IPS-18c (cell line): ENCODE results near the gene NR0B2.
"Not testable (repeated sequence)": the region's sequence is repeated elsewhere in the genome, so short reads cannot be mapped to it uniquely, and the experiment has no call there.

Experiments
- H3K4me3 ChIP-seq: 2 replicates; pipeline ENCODE4 v1.7.0; 2013; ENCODE audit warnings: low read depth, mild to moderate bottlenecking, low read length, moderate library complexity; ENCODE audit not compliant: insufficient read depth
- H3K9me3 ChIP-seq: one replicate; pipeline ENCODE4 v1.6.1; 2013; ENCODE audit warnings: mild to moderate bottlenecking, low read length, moderate library complexity; ENCODE audit not compliant: control insufficient read depth, insufficient read depth

Gene NR0B2

DNA sequence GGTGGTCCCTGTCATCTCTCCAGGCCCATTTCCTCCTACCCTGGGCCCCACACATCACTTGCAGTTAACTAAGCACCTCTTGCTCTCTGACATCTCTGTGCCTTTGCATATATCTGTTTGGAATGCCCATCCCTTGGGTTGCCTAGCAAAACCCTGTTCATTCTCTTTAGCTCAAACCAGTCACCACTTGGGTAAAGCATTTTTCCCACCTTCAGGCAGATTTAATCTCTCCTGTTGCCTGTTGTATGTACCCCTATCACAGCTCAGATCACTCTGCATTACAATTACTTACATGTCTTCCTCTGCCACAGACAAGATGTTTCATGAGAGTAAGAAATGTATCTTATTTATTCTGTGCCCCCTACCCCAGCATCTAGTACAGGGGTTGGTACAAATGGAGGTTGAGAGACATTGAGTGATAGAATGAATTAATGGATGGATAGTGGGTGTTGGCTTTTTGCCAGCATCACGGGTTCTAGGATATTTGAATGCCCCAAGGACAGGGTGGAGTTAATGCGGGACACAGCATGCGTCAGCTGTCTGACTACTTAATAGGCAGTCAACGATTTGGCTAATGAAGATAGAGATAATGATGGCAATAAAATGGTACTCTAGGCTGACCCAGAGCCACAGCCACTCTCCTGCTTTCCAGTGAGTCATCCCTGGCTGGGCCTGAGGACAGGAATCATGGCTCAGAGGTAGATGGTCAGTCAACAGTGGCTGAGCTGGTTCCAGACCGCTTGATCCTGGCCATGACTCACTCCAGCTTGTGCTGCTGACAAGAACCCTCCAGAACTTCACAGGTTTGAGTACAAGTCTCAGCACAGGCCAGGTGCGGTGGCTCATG lies 6.5 kb downstream of the NR0B2 start:
- H3K4me3 ChIP-seq = no peak overlapping the region

GRCh38 chr1:26900815-26901511 lies 12.8 kb downstream of the NR0B2 start:
- peak overlapping the region; percentile 83; the same call in 1 of the 2 replicates for H3K4me3 ChIP-seq

More for the DNA sequence above, 6.5 kb downstream of the NR0B2 start:
- H3K9me3 ChIP-seq = no peaks in the 10 kb centered on the region

GRCh38 chr1:26900001-26900814 lies 13.6 kb downstream of the NR0B2 start, which contains the start of gene GPATCH3:
Gene GPATCH3, minus strand, starts transcription at chr1:26900467. Its CDS starts 25 bp downstream, at chr1:26900442.
- peak within 1 kb of the TSS; percentile 83 for H3K4me3 ChIP-seq

More at GRCh38 chr1:26900815-26901511, 12.8 kb downstream of the NR0B2 start:
- no peaks in the 10 kb centered on the region for H3K9me3 ChIP-seq

DNA sequence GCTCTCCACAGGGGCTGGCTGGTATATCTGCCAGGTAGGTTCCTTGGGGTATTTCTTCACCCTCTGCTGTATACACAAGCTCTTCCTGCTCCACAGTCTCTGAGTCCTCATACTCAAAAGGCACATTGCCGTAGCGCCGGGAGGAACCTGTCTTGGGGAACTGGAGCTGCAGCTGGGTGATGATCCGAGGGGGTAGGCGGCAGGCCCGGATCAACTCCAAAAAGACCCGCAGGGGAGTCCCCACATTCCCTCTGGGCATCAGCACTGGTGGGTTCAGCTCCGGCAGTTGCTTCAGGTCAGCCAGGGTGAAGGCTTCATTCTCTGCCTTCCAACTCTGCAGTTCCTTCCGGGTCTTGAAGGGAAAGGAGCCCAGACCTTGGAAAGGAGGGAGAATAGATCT lies 16.4 kb downstream of the NR0B2 start:
- no peaks in the 10 kb centered on the region for H3K9me3 ChIP-seq
- no peak overlapping the region for H3K4me3 ChIP-seq

More at GRCh38 chr1:26900001-26900814, 13.6 kb downstream of the NR0B2 start, which contains the start of gene GPATCH3:
- H3K9me3 ChIP-seq = no peaks in the 10 kb centered on the region

- H3K4me3 ChIP-seq = no peak overlapping the region
- no peaks in the 10 kb centered on the region for H3K9me3 ChIP-seq
Measured at GRCh38 chr1:26894263-26894662, 19.5 kb downstream of the NR0B2 start.

GRCh38 chr1:26890467-26890796 lies 23.3 kb downstream of the NR0B2 start:
- peak overlapping the region; percentile 85 for H3K4me3 ChIP-seq
- H3K9me3 ChIP-seq = no peaks in the 10 kb centered on the region

DNA sequence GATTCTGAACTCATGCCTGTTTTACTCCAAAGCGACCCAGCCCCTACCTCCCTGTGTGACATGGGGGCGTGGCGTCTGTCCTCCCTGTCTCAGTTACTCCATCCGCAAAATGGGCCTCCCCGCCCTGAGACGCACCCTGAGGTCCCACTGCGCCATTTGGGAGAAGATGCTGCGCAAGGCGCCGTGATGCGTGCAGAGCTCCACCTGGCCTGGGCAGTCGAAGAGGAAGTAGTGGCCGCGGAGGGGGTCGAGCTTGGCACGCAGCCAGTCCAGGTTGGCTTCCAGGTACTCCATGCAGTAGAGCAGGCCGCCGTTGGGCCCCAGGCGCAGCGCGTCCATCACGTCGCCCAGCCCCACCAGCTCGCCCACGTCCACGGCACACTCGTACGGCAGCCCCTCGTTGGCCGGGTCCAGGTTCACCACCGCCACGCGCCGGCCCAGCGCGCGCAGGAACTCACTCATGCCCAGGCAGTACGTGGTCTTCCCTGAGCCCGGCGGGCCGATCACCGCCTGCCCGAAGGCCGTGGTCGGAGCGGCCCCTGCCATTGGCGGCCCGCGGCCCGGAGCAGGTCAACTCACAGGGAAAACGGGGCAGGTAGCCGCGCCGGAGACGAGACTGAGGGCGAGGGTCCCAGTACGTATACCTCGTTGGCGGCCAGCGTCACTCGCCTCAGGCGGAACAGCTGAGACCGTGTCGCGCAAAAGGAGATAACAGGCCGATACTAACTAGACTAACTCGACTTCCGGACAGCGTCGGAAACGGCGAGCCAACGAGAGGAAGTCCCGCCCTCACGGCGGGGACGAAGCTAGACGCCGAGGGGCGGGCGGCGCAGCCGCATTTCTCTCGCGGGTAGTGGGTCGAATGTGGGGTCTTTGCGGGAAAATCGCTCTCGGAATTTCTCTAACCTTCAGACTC lies 24.0 kb downstream of the NR0B2 start, which contains the start of gene GPN2:
GPN2 (minus strand) TSS at position 733 of the 916 bp plus-strand sequence; CDS start at position 546, 187 bp downstream.
- no peaks in the 10 kb centered on the region for H3K9me3 ChIP-seq
- peak within 1 kb of the TSS; percentile 85 for H3K4me3 ChIP-seq

- Histone ChIP-seq H3K9me3 (no peaks in the 10 kb centered on the region), H3K4me3 (no peak overlapping the region)
Measured at GRCh38 chr1:26888231-26888630, 25.5 kb downstream of the NR0B2 start.

DNA sequence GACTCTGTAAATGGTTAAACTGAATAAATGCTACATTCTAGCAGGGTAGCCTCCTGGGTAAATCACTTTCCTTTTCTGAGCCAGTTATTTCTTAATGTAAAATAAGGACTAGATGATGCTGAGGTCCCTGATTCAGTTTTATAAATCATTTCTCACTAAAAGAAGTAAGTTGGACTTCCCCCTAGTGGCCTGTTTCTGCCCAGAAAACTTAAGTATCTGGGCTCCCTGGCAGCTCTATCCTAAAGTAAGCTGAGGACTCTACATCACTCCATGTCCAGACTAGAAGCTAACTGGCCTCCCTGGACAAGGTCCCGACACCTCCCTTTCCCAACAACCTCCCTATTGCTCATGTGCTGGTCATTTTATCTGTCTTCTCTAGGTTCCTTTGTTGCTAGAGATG lies 26.6 kb downstream of the NR0B2 start:
- H3K9me3 ChIP-seq = no peaks in the 10 kb centered on the region

DNA sequence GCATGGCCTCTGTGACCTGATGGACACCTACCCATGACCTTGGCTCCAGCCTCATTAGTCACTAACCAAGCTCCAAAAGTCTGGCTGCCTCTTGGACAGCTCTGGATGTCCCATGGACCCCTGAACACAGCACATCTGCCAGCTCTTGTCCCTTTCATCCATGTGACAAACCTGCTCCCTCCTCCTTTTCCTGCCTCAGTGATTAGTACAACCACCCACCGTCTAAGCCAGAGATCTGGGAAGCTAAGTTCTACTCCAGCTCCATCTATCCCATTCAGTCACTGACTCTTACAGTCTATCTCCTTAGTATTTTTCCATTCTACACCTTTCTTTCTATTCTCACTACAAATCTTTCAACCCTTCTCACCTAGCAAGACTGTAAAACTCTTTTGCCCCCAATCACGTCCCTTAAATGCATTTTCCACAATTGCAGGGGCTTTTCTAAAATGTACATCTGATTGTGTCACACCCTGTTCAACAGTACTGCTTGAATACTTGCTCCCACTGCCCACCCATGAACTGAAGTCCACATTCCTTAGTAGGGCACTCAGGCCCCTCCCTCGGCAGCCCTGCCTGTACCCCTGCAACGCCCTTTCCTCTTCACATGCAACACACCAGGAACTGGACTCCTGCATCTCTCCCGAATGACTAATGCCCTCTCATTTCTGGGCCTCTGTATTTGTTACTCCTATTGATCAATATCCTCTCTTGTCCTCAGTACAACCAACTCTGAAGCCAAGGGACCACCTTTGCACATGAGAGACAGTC lies 30.9 kb downstream of the NR0B2 start:
- H3K4me3 ChIP-seq = no peak overlapping the region
- H3K9me3 ChIP-seq = no peaks in the 10 kb centered on the region

More for the DNA sequence above, 26.6 kb downstream of the NR0B2 start:
- no peak overlapping the region for H3K4me3 ChIP-seq

- H3K9me3 ChIP-seq, H3K4me3 ChIP-seq: not testable (repeated sequence)
Measured at GRCh38 chr1:26881611-26882010, 32.2 kb downstream of the NR0B2 start.

DNA sequence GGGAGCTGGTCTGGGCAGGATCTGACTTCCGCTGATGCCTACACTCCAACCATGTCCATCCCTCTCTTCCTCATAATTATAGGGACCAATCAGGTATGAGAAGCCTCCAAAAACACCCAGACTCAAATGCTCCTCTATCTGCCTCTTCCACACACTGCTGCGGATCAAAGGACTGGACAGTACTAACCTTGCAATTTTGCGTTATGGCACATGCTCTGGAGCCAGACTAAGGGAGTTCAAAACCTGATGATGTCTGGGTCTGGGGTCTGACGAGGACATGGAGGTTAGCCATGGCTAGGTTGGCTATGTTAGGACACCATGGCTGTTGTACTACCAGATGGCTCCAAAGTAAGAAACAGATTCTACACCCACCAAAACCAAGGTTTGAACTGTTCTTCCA lies 34.0 kb downstream of the NR0B2 start:
- Histone ChIP-seq H3K9me3 (peaks cover 2% of the 10 kb centered on the region), H3K4me3 (no peak overlapping the region)

DNA sequence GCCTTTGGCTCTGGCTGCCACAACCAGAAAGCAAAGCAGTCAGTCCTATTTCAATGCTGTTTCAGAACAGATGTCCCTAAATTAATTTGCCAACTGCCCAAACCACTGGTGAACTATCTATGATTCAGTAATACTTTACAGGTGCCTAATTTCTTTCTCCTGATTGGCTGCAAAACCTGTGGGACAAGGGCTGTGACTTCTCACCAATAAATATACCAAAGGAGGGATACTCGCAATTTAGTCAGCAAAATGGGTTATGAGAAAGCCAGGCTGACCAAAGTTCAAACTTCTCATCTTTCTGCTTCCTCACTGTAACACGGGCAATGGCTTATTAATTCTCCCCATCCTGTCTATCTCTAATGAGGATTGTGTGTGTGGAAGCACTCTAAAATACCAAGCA lies 36.4 kb downstream of the NR0B2 start:
- Histone ChIP-seq H3K9me3 (peaks cover 2% of the 10 kb centered on the region), H3K4me3 (no peak overlapping the region)

DNA sequence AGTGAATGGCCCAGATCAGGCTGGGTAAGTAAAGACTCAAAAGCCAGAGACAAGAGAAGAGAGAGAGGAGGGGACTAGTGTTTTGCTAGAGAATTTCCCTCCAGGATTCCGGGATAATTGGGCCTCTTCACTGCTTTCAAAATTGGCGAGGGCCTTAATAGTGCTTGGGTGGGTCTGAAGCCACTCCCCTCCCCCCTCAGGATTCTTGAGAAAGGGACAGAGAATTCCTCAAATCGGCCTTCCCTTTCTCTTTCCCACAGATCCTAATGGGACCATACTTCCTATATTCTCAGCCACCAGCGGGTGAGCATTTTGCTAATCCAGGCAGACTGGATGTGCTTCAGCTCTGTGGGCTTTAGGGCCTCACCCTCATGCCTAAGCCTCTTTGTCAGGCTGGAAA lies 38.9 kb downstream of the NR0B2 start:
- Histone ChIP-seq H3K4me3 (no peak overlapping the region), H3K9me3 (peaks cover 4% of the 10 kb centered on the region)

GRCh38 chr1:26873097-26873496 lies 40.7 kb downstream of the NR0B2 start:
- H3K9me3 ChIP-seq, H3K4me3 ChIP-seq: not testable (repeated sequence)
